IMR-90 (cell line): ENCODE measurements around the gene TCF12. TPM values are rescaled to one million over a fixed set of nuclear protein-coding genes. Genes with fewer than 3 reads are reported as not detected.

Experiments
- ATAC-seq: fragments of 200-7000 bp; cut with Tn5 transposase; 2 replicates; pipeline ENCODE4 v1.9.1; 2020; ENCODE audit warnings: low read depth, mild to moderate bottlenecking, moderate library complexity
- BruUV-seq: library from RNA; stranded (reverse); fragments of 400-500 nt; replicated peaks from 2 replicates; lab custom pipeline; 2021; lab: Mats Ljungman, UMichigan
- CTCF ChIA-PET: fragments of 300-600 bp; formaldehyde crosslinking; extraction: SDS; loops from one replicate; lab custom pipeline; 2021; ENCODE audit warnings: antibody characterized with exemption; lab: Yijun Ruan, JAX
- POLR2A ChIA-PET: fragments of 300-600 bp; sonication (Branson Sonifier 250); formaldehyde crosslinking; loops from one replicate; lab custom pipeline; 2022; ENCODE audit warnings: antibody characterized with exemption; ENCODE audit not compliant: unreplicated experiment; lab: Charles Lee
- DNase-seq: peaks from one replicate; pipeline ENCODE4 v3.0.0; 2013
- H2AFZ ChIP-seq: replicated peaks from 2 replicates; pipeline ENCODE3; 2013; ENCODE audit warnings: low read length, mild to moderate bottlenecking; ENCODE audit not compliant: poor library complexity
- H2AK5ac ChIP-seq: 2 replicates; pipeline ENCODE4 v1.6.1; 2013; ENCODE audit warnings: low read depth, low read length, inconsistent platforms
- H2AK9ac ChIP-seq: replicated peaks from 2 replicates; pipeline ENCODE3; 2013; ENCODE audit warnings: mild to moderate bottlenecking, low read depth, low read length, moderate library complexity; ENCODE audit not compliant: poor library complexity
- H2BK120ac ChIP-seq: 2 replicates; pipeline ENCODE4 v1.6.1; 2013; ENCODE audit warnings: low read depth, low read length, inconsistent platforms
- H2BK15ac ChIP-seq: 3 replicates; pipeline ENCODE4 v1.6.1; 2013; ENCODE audit warnings: low read depth, low read length, inconsistent platforms
- H2BK20ac ChIP-seq: 2 replicates; pipeline ENCODE4 v1.6.1; 2013; ENCODE audit warnings: low read depth, mild to moderate bottlenecking, inconsistent platforms, low read length, moderate library complexity
- H2BK5ac ChIP-seq: 2 replicates; pipeline ENCODE4 v1.6.1; 2013; ENCODE audit warnings: mild to moderate bottlenecking, low read depth, low read length, inconsistent platforms; ENCODE audit not compliant: poor library complexity, severe bottlenecking
- H3K14ac ChIP-seq: replicated peaks from 2 replicates; pipeline ENCODE4 v1.6.1; 2013; ENCODE audit warnings: low read depth, low read length, inconsistent platforms
- H3K18ac ChIP-seq: 2 replicates; pipeline ENCODE4 v1.6.1; 2013; ENCODE audit warnings: low read depth, low read length, control low read depth
- H3K23ac ChIP-seq: 2 replicates; pipeline ENCODE4 v1.6.1; 2013; ENCODE audit warnings: low read depth, low read length, inconsistent platforms
- H3K27ac ChIP-seq: 2 replicates; pipeline ENCODE4 v1.5.1; 2013; ENCODE audit warnings: mild to moderate bottlenecking, control low read depth, low read length; ENCODE audit not compliant: insufficient read depth
- H3K27me3 ChIP-seq: 2 replicates; pipeline ENCODE4 v1.6.1; 2013; ENCODE audit warnings: low read length; ENCODE audit not compliant: control insufficient read depth, insufficient read depth
- H3K36me3 ChIP-seq: 2 replicates; pipeline ENCODE4 v1.6.1; 2013; ENCODE audit warnings: low read length, mixed read lengths; ENCODE audit not compliant: control insufficient read depth, insufficient read depth
- H3K4ac ChIP-seq: 2 replicates; pipeline ENCODE4 v1.6.1; 2013; ENCODE audit warnings: low read depth, low read length, inconsistent platforms
- H3K4me1 ChIP-seq: 2 replicates; pipeline ENCODE4 v1.6.1; 2013; ENCODE audit warnings: low read length, mixed read lengths; ENCODE audit not compliant: control insufficient read depth, insufficient read depth
- H3K4me2 ChIP-seq: 2 replicates; pipeline ENCODE4 v1.6.1; 2013; ENCODE audit warnings: low read depth, mild to moderate bottlenecking, control low read depth, low read length, moderate library complexity
- H3K4me3 ChIP-seq: 2 replicates; pipeline ENCODE4 v1.5.1; 2013; ENCODE audit warnings: low read depth, mild to moderate bottlenecking, control low read depth, low read length, moderate library complexity; ENCODE audit not compliant: insufficient read depth
- H3K56ac ChIP-seq: 2 replicates; pipeline ENCODE4 v1.6.1; 2013; ENCODE audit warnings: low read length, inconsistent platforms; ENCODE audit not compliant: insufficient read depth; ENCODE audit errors: extremely low read depth
- H3K79me1 ChIP-seq, 2 experiments: 2 replicates each; pipeline ENCODE4 v1.6.1; 2013; ENCODE audit warnings: low read length in 2 of 2, inconsistent platforms in 1 of 2, low read depth in 1 of 2
- H3K9ac ChIP-seq: 2 replicates; pipeline ENCODE4 v1.6.1; 2013; ENCODE audit warnings: low read depth, low read length, control low read depth
- H3K9me1 ChIP-seq: 2 replicates; pipeline ENCODE4 v1.6.1; 2013; ENCODE audit warnings: low read length, inconsistent platforms; ENCODE audit not compliant: insufficient read depth
- H3K9me3 ChIP-seq: 2 replicates; pipeline ENCODE4 v1.6.1; 2013; ENCODE audit warnings: low read length; ENCODE audit not compliant: control insufficient read depth, insufficient read depth
- H4K20me1 ChIP-seq: 2 replicates; pipeline ENCODE4 v1.6.1; 2013; ENCODE audit warnings: low read length, inconsistent platforms; ENCODE audit not compliant: insufficient read depth
- H4K5ac ChIP-seq: 2 replicates; pipeline ENCODE4 v1.6.1; 2013; ENCODE audit warnings: mild to moderate bottlenecking, low read depth, low read length, control low read depth
- H4K8ac ChIP-seq, 2 experiments: 2 replicates each; pipeline ENCODE4 v1.6.1; 2013; ENCODE audit warnings: low read depth in 2 of 2, low read length in 2 of 2, control low read depth in 1 of 2, inconsistent platforms in 1 of 2
- H4K91ac ChIP-seq: 2 replicates; pipeline ENCODE4 v1.6.1; 2013; ENCODE audit warnings: low read depth, low read length, inconsistent platforms; ENCODE audit not compliant: insufficient read depth
- BHLHE40 ChIP-seq: fragments of 150-350 bp; IDR thresholded peaks from 2 replicates; pipeline ENCODE4 v1.6.1; 2016; ENCODE audit warnings: mild to moderate bottlenecking, low read depth, low read length
- CEBPB ChIP-seq: IDR thresholded peaks from 2 replicates; pipeline ENCODE4 v1.6.1; 2012; ENCODE audit warnings: low read depth, low read length, improper control_type of control experiment
- CHD1 ChIP-seq: IDR thresholded peaks from 2 replicates; pipeline ENCODE4 v1.6.1; 2012; ENCODE audit warnings: low read depth, low read length, improper control_type of control experiment
- FOS ChIP-seq: fragments of 150-350 bp; IDR thresholded peaks from 2 replicates; pipeline ENCODE4 v1.6.1; 2016; ENCODE audit warnings: low read depth, low read length
- MAFK ChIP-seq: IDR thresholded peaks from 2 replicates; pipeline ENCODE4 v1.6.1; 2012; ENCODE audit warnings: low read depth, low read length, improper control_type of control experiment
- MAZ ChIP-seq: IDR thresholded peaks from 2 replicates; pipeline ENCODE4 v1.6.1; 2012; ENCODE audit warnings: low read depth, mild to moderate bottlenecking, low read length, improper control_type of control experiment, moderate library complexity, borderline replicate concordance
- MXI1 ChIP-seq: IDR thresholded peaks from 2 replicates; pipeline ENCODE4 v1.6.1; 2012; ENCODE audit warnings: low read depth, mild to moderate bottlenecking, low read length, moderate library complexity, borderline replicate concordance
- NFE2L2 ChIP-seq: fragments of 150-350 bp; IDR thresholded peaks from 2 replicates; pipeline ENCODE4 v1.6.1; 2016; ENCODE audit warnings: low read depth, mild to moderate bottlenecking, low read length
- POLR2A ChIP-seq: IDR thresholded peaks from 2 replicates; pipeline ENCODE4 v1.6.1; 2012; ENCODE audit warnings: mild to moderate bottlenecking, low read depth, low read length
- RAD21 ChIP-seq: IDR thresholded peaks from 2 replicates; pipeline ENCODE4 v1.6.1; 2012; ENCODE audit warnings: low read length, improper control_type of control experiment
- RCOR1 ChIP-seq: IDR thresholded peaks from 2 replicates; pipeline ENCODE4 v1.6.1; 2012; ENCODE audit warnings: mild to moderate bottlenecking, low read length, improper control_type of control experiment; ENCODE audit not compliant: insufficient replicate concordance
- RFX5 ChIP-seq: IDR thresholded peaks from 2 replicates; pipeline ENCODE4 v1.8.0; 2012; ENCODE audit warnings: low read depth, mild to moderate bottlenecking, low read length, moderate library complexity
- SMC3 ChIP-seq: fragments of 150-350 bp; IDR thresholded peaks from 2 replicates; pipeline ENCODE4 v1.6.1; 2016; ENCODE audit warnings: low read depth, mild to moderate bottlenecking, antibody characterized with exemption, low read length, moderate library complexity
- WGBS, 2 experiments: methylation state at CpG; one replicate each; pipeline versions ENCODE4 v1.1.5 to v1.1.7; 2013; ENCODE audit warnings: missing lambda C conversion rate in 2 of 2; ENCODE audit not compliant: insufficient read length in 1 of 2; ENCODE audit errors: extremely low coverage in 2 of 2; 5-methylcytosine and 5-hydroxymethylcytosine counted together
- dilution Hi-C: fragments of 300-500 bp; cut with HindIII; formaldehyde crosslinking; loops from one replicate; pipeline ENCODE4 v1.14.3; 2018; ENCODE audit warnings: low sequenced_read_pairs; ENCODE audit not compliant: unreplicated experiment
- in situ Hi-C: fragments of 300-500 bp; cut with MboI; formaldehyde crosslinking; loops from 3 replicates; pipeline ENCODE4 v1.14.3; 2019; ENCODE audit warnings: low sequenced_read_pairs, inconsistent platforms, mixed read lengths
- intact Hi-C: fragments of 100-400 bp; cut with micrococcal nuclease; formaldehyde crosslinking; loops from 2 replicates; pipeline ENCODE4 v1.10.0; 2022
- polyA plus RNA-seq, 3 experiments: library from polyadenylated mRNA; depleted of rRNA; stranded (reverse); fragments of >200 nt; gene quantifications; 2 replicates each; pipeline ENCODE4 v1.2.3, GENCODE V29; 2012; ENCODE audit warnings: low replicate concordance in 1 of 3
- total RNA-seq: library from RNA; depleted of rRNA; stranded (reverse); fragments of >200 nt; gene quantifications from 2 replicates; pipeline ENCODE4 v1.2.3, GENCODE V29; 2012
- TF ChIP-seq, protein P1 (sequence below): fragments of 150-350 bp; IDR thresholded peaks from 2 replicates; pipeline ENCODE4 v1.6.1; 2016; ENCODE audit warnings: low read depth, mild to moderate bottlenecking, low read length, moderate library complexity, borderline replicate concordance
- TF ChIP-seq, protein P2 (sequence below): fragments of 150-350 bp; IDR thresholded peaks from 2 replicates; pipeline ENCODE4 v1.6.1; 2017; ENCODE audit warnings: mild to moderate bottlenecking, antibody characterized with exemption, low read length, low read depth
- TF ChIP-seq, protein P3 (sequence below): conservative IDR thresholded peaks from 2 replicates; pipeline ENCODE4 v1.5.1; 2012; ENCODE audit warnings: mild to moderate bottlenecking, low read depth, low read length, improper control_type of control experiment

TCF12 gene
- total and polyA plus RNA-seq, 2 of the 4 experiments (the other 2 are of a cell fraction) = 79.4 to 160 TPM

DNA sequence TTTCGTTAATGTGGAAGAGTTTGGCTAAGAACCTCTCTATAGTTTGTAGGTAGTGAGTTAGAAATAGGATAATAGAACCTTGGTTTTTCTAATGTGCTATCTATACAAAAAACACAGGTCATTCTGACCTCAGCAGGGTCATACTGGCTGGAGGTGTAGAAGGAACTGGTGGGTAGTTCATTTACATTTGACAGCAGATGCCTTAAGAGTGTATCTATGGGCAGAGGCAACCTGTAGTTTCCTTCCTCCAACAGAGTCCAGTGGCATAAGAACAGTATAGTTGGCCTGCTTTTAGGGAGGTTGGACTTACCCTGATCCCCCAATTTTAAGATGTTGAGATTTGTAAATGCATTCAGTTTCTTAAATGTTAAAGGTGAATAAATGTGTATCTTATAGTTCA, 152.2 kb downstream of the TCF12 start:
- no peak overlapping the region for H3K4me3 ChIP-seq
- H3K79me1 ChIP-seq = peaks cover 3 to 56% of the 10 kb centered on the region in 2 experiments; a peak in 3 of 4 replicates
- no peak overlapping the region for H3K18ac ChIP-seq
- ChIA-PET POLR2A (no interaction called here), CTCF (no interaction called here)
- H3K27ac ChIP-seq = no peak overlapping the region
- H2AK5ac ChIP-seq = no peak overlapping the region
- H4K91ac ChIP-seq = no peak overlapping the region
- DNase-seq (no peak), ATAC-seq (no peak)
- H3K14ac ChIP-seq = no peak overlapping the region
- peaks cover 2% of the 10 kb centered on the region; the same call in 1 of the 2 replicates for H3K4me1 ChIP-seq
- H3K9me3 ChIP-seq = no peaks in the 10 kb centered on the region
- H3K56ac ChIP-seq = no peak overlapping the region
- no peak overlapping the region for H3K23ac ChIP-seq
- no peak overlapping the region for H2BK120ac ChIP-seq
- H3K9me1 ChIP-seq = peaks cover 3% of the 10 kb centered on the region; the same call in 1 of the 2 replicates
- no peak overlapping the region for H4K5ac ChIP-seq
- H2BK20ac ChIP-seq = no peak overlapping the region
- TF ChIP-seq RAD21 (no peak), SMC3 (no peak), RFX5 (no peak), MXI1 (no peak), NFE2L2 (no peak), BHLHE40 (no peak), MAZ (no peak), POLR2A (no peak), MAFK (no peak), CHD1 (no peak), CEBPB (no peak), RCOR1 (no peak), FOS (no peak)
- TF ChIP-seq, protein P1, sequence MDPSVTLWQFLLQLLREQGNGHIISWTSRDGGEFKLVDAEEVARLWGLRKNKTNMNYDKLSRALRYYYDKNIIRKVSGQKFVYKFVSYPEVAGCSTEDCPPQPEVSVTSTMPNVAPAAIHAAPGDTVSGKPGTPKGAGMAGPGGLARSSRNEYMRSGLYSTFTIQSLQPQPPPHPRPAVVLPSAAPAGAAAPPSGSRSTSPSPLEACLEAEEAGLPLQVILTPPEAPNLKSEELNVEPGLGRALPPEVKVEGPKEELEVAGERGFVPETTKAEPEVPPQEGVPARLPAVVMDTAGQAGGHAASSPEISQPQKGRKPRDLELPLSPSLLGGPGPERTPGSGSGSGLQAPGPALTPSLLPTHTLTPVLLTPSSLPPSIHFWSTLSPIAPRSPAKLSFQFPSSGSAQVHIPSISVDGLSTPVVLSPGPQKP = no peak
- TF ChIP-seq, protein P2, sequence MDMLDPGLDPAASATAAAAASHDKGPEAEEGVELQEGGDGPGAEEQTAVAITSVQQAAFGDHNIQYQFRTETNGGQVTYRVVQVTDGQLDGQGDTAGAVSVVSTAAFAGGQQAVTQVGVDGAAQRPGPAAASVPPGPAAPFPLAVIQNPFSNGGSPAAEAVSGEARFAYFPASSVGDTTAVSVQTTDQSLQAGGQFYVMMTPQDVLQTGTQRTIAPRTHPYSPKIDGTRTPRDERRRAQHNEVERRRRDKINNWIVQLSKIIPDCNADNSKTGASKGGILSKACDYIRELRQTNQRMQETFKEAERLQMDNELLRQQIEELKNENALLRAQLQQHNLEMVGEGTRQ = no peak
- TF ChIP-seq, protein P3, sequence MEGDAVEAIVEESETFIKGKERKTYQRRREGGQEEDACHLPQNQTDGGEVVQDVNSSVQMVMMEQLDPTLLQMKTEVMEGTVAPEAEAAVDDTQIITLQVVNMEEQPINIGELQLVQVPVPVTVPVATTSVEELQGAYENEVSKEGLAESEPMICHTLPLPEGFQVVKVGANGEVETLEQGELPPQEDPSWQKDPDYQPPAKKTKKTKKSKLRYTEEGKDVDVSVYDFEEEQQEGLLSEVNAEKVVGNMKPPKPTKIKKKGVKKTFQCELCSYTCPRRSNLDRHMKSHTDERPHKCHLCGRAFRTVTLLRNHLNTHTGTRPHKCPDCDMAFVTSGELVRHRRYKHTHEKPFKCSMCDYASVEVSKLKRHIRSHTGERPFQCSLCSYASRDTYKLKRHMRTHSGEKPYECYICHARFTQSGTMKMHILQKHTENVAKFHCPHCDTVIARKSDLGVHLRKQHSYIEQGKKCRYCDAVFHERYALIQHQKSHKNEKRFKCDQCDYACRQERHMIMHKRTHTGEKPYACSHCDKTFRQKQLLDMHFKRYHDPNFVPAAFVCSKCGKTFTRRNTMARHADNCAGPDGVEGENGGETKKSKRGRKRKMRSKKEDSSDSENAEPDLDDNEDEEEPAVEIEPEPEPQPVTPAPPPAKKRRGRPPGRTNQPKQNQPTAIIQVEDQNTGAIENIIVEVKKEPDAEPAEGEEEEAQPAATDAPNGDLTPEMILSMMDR = no peak
- H2AFZ ChIP-seq = no peak overlapping the region
- H3K4me2 ChIP-seq = no peak overlapping the region
- H3K4ac ChIP-seq = no peak overlapping the region
- no peak overlapping the region for H2AK9ac ChIP-seq
- no peaks in the 10 kb centered on the region for H3K27me3 ChIP-seq
- no CpG with 5 or more reads among the region's 1 CpG for WGBS, 2 experiments
- in situ Hi-C loops (no loop called here), intact Hi-C loops (no loop called here), dilution Hi-C loops (no loop called here)
- H3K36me3 ChIP-seq = no peaks in the 10 kb centered on the region
- H2BK15ac ChIP-seq = no peak overlapping the region
- no peak overlapping the region for H4K8ac ChIP-seq
- no peak overlapping the region for H3K9ac ChIP-seq
- no peak overlapping the region for H2BK5ac ChIP-seq
- peaks cover 9% of the 10 kb centered on the region; the same call in 1 of the 2 replicates for H4K20me1 ChIP-seq
- no TSS peak for BruUV-seq
